ENCODE results near the gene RPS6KA3. TPM values are rescaled to one million over a fixed set of nuclear protein-coding genes. Genes with fewer than 3 reads are reported as not detected.

The RPS6KA3 gene
- total RNA-seq, 1 donor from 2014 or later, result 49.5 TPM

- TF ChIP-seq CTCF (IDR thresholded peaks at IDR 0.05; ENCODE audit: insufficient read depth, low read length, severe bottlenecking), result no peak
- no peak overlapping the region for H3K4me3 ChIP-seq (ENCODE audit: low read depth, low read length)
- FAIRE-seq, result no peak
- H3K36me3 ChIP-seq (ENCODE audit: control insufficient read depth, insufficient read depth, low read length), result peaks cover 1% of the 10 kb centered on the region
- DNase-seq (ENCODE audit: low read depth), result no peak
- H3K27me3 ChIP-seq (ENCODE audit: control insufficient read depth, insufficient read depth, low read length), result no peaks in the 10 kb centered on the region
Observed at GRCh38 chrX:20151689-20152088, 115.0 kb downstream of the RPS6KA3 start.

GRCh38 chrX:20149326-20149725, 117.4 kb downstream of the RPS6KA3 start:
- H3K4me3 ChIP-seq (ENCODE audit: low read depth, low read length), result no peak overlapping the region
- no peaks in the 10 kb centered on the region for H3K36me3 ChIP-seq (ENCODE audit: control insufficient read depth, insufficient read depth, low read length)
- FAIRE-seq (no peak), DNase-seq (ENCODE audit: low read depth) (no peak)
- H3K27me3 ChIP-seq (ENCODE audit: control insufficient read depth, insufficient read depth, low read length), result no peaks in the 10 kb centered on the region
- TF ChIP-seq CTCF (IDR thresholded peaks at IDR 0.05; ENCODE audit: insufficient read depth, low read length, severe bottlenecking), result no peak

- no peaks in the 10 kb centered on the region for H3K36me3 ChIP-seq (ENCODE audit: control insufficient read depth, insufficient read depth, low read length)
- DNase-seq (ENCODE audit: low read depth) (no peak), FAIRE-seq (no peak)
Observed at GRCh38 chrX:20147561-20147960, 119.1 kb downstream of the RPS6KA3 start.

GRCh38 chrX:20144491-20144890, 122.2 kb downstream of the RPS6KA3 start:
- no peak for FAIRE-seq
- peak; percentile 69 for DNase-seq (ENCODE audit: low read depth)
- TF ChIP-seq CTCF (IDR thresholded peaks at IDR 0.05; ENCODE audit: insufficient read depth, low read length, severe bottlenecking), result no peak
- Histone ChIP-seq H3K4me3 (ENCODE audit: low read depth, low read length) (no peak overlapping the region), H3K36me3 (ENCODE audit: control insufficient read depth, insufficient read depth, low read length) (no peaks in the 10 kb centered on the region), H3K27me3 (ENCODE audit: control insufficient read depth, insufficient read depth, low read length) (no peaks in the 10 kb centered on the region)

More at GRCh38 chrX:20147561-20147960, 119.1 kb downstream of the RPS6KA3 start:
- no peak for TF ChIP-seq CTCF (IDR thresholded peaks at IDR 0.05; ENCODE audit: insufficient read depth, low read length, severe bottlenecking)
- no peaks in the 10 kb centered on the region for H3K27me3 ChIP-seq (ENCODE audit: control insufficient read depth, insufficient read depth, low read length)
- no peak overlapping the region for H3K4me3 ChIP-seq (ENCODE audit: low read depth, low read length)

GRCh38 chrX:20143561-20143960, 123.1 kb downstream of the RPS6KA3 start:
- DNase-seq (ENCODE audit: low read depth), result no peak
- Histone ChIP-seq H3K27me3 (ENCODE audit: control insufficient read depth, insufficient read depth, low read length) (no peaks in the 10 kb centered on the region), H3K4me3 (ENCODE audit: low read depth, low read length) (no peak overlapping the region), H3K36me3 (ENCODE audit: control insufficient read depth, insufficient read depth, low read length) (no peaks in the 10 kb centered on the region)
- no peak for FAIRE-seq
- TF ChIP-seq CTCF (IDR thresholded peaks at IDR 0.05; ENCODE audit: insufficient read depth, low read length, severe bottlenecking), result no peak

GRCh38 chrX:20143111-20143510, 123.6 kb downstream of the RPS6KA3 start:
- DNase-seq (ENCODE audit: low read depth), result no peak
- no peaks in the 10 kb centered on the region for H3K27me3 ChIP-seq (ENCODE audit: control insufficient read depth, insufficient read depth, low read length)
- no peak for FAIRE-seq
- no peak overlapping the region for H3K4me3 ChIP-seq (ENCODE audit: low read depth, low read length)
- no peak for TF ChIP-seq CTCF (IDR thresholded peaks at IDR 0.05; ENCODE audit: insufficient read depth, low read length, severe bottlenecking)
- H3K36me3 ChIP-seq (ENCODE audit: control insufficient read depth, insufficient read depth, low read length), result peaks cover 2% of the 10 kb centered on the region
